Panc1 (cell line): ENCODE measurements around the gene GRIK3. TPM values are rescaled to one million over a fixed set of nuclear protein-coding genes. Genes with fewer than 3 reads are reported as not detected.

ENCODE experiments used
- ATAC-seq: fragments of 200-7000 bp; cut with Tn5 transposase; 2 replicates; pipeline ENCODE4 v1.9.1; 2020; ENCODE audit warnings: mild to moderate bottlenecking, moderate library complexity
- BruUV-seq: library from RNA; stranded (reverse); fragments of 400-500 nt; replicated peaks from 2 replicates; lab custom pipeline; 2021; lab: Mats Ljungman, UMichigan
- CTCF ChIA-PET: fragments of 300-600 bp; sonication (Branson Sonifier 250); formaldehyde crosslinking; loops from one replicate; lab custom pipeline; 2022; ENCODE audit warnings: antibody characterized with exemption; lab: Charles Lee
- POLR2A ChIA-PET: fragments of 300-600 bp; sonication (Branson Sonifier 250); formaldehyde crosslinking; loops from one replicate; lab custom pipeline; 2022; ENCODE audit warnings: antibody characterized with exemption; lab: Charles Lee
- DNase-seq: peaks from one replicate; pipeline ENCODE4 v3.0.0-alpha.2; 2010; ENCODE audit warnings: low read depth, low spot score
- H3K27ac ChIP-seq: 2 replicates; pipeline ENCODE4 v1.5.1; 2011; ENCODE audit warnings: mild to moderate bottlenecking, low read length, inconsistent platforms
- H3K27me3 ChIP-seq: fragments of 200-500 bp; sonication (Bioruptor generic); 2 replicates; pipeline ENCODE4 v1.6.0; 2014; ENCODE audit warnings: low read length, inconsistent platforms; ENCODE audit not compliant: control insufficient read depth, insufficient read depth
- H3K36me3 ChIP-seq: fragments of 200-500 bp; sonication (Bioruptor generic); 2 replicates; pipeline ENCODE4 v1.5.1; 2014; ENCODE audit warnings: inconsistent platforms, mild to moderate bottlenecking, low read length, moderate library complexity; ENCODE audit not compliant: control insufficient read depth, insufficient read depth
- H3K4me1 ChIP-seq: 2 replicates; pipeline ENCODE4 v1.5.1; 2011; ENCODE audit warnings: inconsistent platforms, mild to moderate bottlenecking, low read length, moderate library complexity; ENCODE audit not compliant: control insufficient read depth, insufficient read depth
- H3K4me3 ChIP-seq, 2 experiments: 2 replicates each; pipeline ENCODE4 v1.5.1; 2011 to 2012; ENCODE audit warnings: low read depth in 2 of 2, low read length in 2 of 2, mild to moderate bottlenecking in 2 of 2, inconsistent platforms in 1 of 2, moderate library complexity in 1 of 2
- H3K9me3 ChIP-seq: fragments of 200-500 bp; sonication (Bioruptor generic); 2 replicates; pipeline ENCODE4 v1.5.1; 2014; ENCODE audit warnings: low read depth, mild to moderate bottlenecking, inconsistent platforms, low read length, moderate library complexity; ENCODE audit not compliant: control insufficient read depth, insufficient read depth
- CTCF ChIP-seq: fragments of 450-650 bp; IDR thresholded peaks from 2 replicates; pipeline ENCODE4 v1.5.1; 2017; ENCODE audit warnings: mild to moderate bottlenecking
- REST ChIP-seq, 2 experiments: IDR thresholded peaks; 2 replicates each; pipeline ENCODE4 v1.6.1; 2011 to 2012; ENCODE audit warnings: low read depth in 2 of 2, control low read depth in 1 of 2, low read length in 1 of 2, mild to moderate bottlenecking in 1 of 2, moderate library complexity in 1 of 2; ENCODE audit not compliant: insufficient read depth in 1 of 2
- TCF7L2 ChIP-seq: IDR thresholded peaks from 2 replicates; pipeline ENCODE4 v1.6.1; 2011; ENCODE audit warnings: mild to moderate bottlenecking, low read depth, low read length, inconsistent platforms
- in situ Hi-C: cut with HindIII; loops from 2 replicates; pipeline ENCODE4 v1.10.0; 2016; ENCODE audit warnings: low sequenced_read_pairs, low pct_unique_long_range_greater_than_20kb
- intact Hi-C: fragments of 100-400 bp; cut with micrococcal nuclease; formaldehyde crosslinking; loops from one replicate; pipeline ENCODE4 v1.10.0; 2022; ENCODE audit not compliant: unreplicated experiment
- total RNA-seq: library from RNA; stranded (reverse); gene quantifications from one replicate; pipeline ENCODE4 v1.2.1, GENCODE V29; 2021; ENCODE audit not compliant: unreplicated experiment

Gene GRIK3
- total RNA-seq, 1 experiment from 2014 or later, result not detected

GRCh38 chr1:36942148-36942547, 92.2 kb downstream of the GRIK3 start:
- H3K36me3 ChIP-seq, result no peaks in the 10 kb centered on the region
- H3K27me3 ChIP-seq, result peaks cover 24% of the 10 kb centered on the region
- TF ChIP-seq REST (IDR thresholded peaks at IDR 0.05; ENCODE audit: insufficient read depth in 1 of 2, low read depth in 2 of 2, low read length in 1 of 2) (no peak), TCF7L2 (no peak), CTCF (no peak)
- in situ Hi-C loops, result no loop called here
- intact Hi-C loops, result no loop called here
- DNase-seq (no peak), ATAC-seq (no peak)
- no peaks in the 10 kb centered on the region for H3K4me1 ChIP-seq
- POLR2A ChIA-PET, result no interaction called here
- no peak overlapping the region for H3K27ac ChIP-seq
- CTCF ChIA-PET, result no interaction called here
- H3K4me3 ChIP-seq, result no peak overlapping the region
- BruUV-seq, result no TSS peak
- no peaks in the 10 kb centered on the region for H3K9me3 ChIP-seq

- ATAC-seq (no peak), DNase-seq (no peak)
- Histone ChIP-seq H3K4me3 (no peak overlapping the region), H3K36me3 (no peaks in the 10 kb centered on the region), H3K9me3 (no peaks in the 10 kb centered on the region), H3K4me1 (no peaks in the 10 kb centered on the region), H3K27ac (no peak overlapping the region), H3K27me3 (peaks cover 31% of the 10 kb centered on the region)
- BruUV-seq, result no TSS peak
- CTCF ChIA-PET, result no interaction called here
- POLR2A ChIA-PET, result no interaction called here
- intact Hi-C loops, result no loop called here
- TF ChIP-seq TCF7L2, result no peak
- no peak for TF ChIP-seq REST (IDR thresholded peaks at IDR 0.05; ENCODE audit: insufficient read depth in 1 of 2, low read depth in 2 of 2, low read length in 1 of 2)
- in situ Hi-C loops, result no loop called here
These were observed 92.9 kb downstream of the GRIK3 start for GRCh38 chr1:36941316-36941978.
